ENCODE measurements around the gene COL9A2.

GRCh38 chr1:40311692-40312091, 5.4 kb downstream of the COL9A2 start:
- TF ChIP-seq TAF1 (IDR thresholded peaks at IDR 0.05; ENCODE audit: low read depth, low read length) (no peak), POLR2A (IDR thresholded peaks at IDR 0.05; ENCODE audit: low read depth, low read length) (no peak), POLR2AphosphoS5 (IDR thresholded peaks at IDR 0.05; ENCODE audit: low read depth, low read length) (no peak), SPI1 (IDR thresholded peaks at IDR 0.05; ENCODE audit: low read depth, low read length) (no peak), PAX5 (IDR thresholded peaks at IDR 0.05; ENCODE audit: insufficient read depth, low read length, severe bottlenecking) (no peak), POU2F2 (IDR thresholded peaks at IDR 0.05; ENCODE audit: low read depth, low read length) (no peak)

Measured in GM12891 (cell line).